K562 (cell line): ENCODE results near the gene SFN. TPM values are rescaled to one million over a fixed set of nuclear protein-coding genes. Genes with fewer than 3 reads are reported as not detected.
A peak's percentile ranks its signal among the peaks of the same experiment; 100 is the strongest.

ENCODE experiments used
- BHLHE40 ChIP-seq: IDR thresholded peaks from 2 replicates; pipeline ENCODE4 v1.6.1; 2011; ENCODE audit warnings: low read length, improper control_type of control experiment
- CAMTA2 ChIP-seq: fragments of 250-450 bp; sonication (Bioruptor Pico); conservative IDR thresholded peaks from 2 replicates; pipeline ENCODE4 v1.5.1; 2022
- DMBX1 ChIP-seq: fragments of 250-450 bp; sonication (Bioruptor Pico); IDR thresholded peaks from 2 replicates; pipeline ENCODE4 v1.8.0; 2022; ENCODE audit warnings: inconsistent platforms, mild to moderate bottlenecking, moderate library complexity, borderline replicate concordance
- EP300 ChIP-seq: IDR thresholded peaks from 2 replicates; pipeline ENCODE4 v1.6.1; 2012; ENCODE audit warnings: low read length, improper control_type of control experiment
- FOXP1 ChIP-seq: sonication (generic); formaldehyde crosslinking; IDR thresholded peaks from 2 replicates; pipeline ENCODE4 v1.8.0; 2022; ENCODE audit warnings: mild to moderate bottlenecking, missing genetic modification reagents
- GTF2E2 ChIP-seq: fragments of 200-800 bp; sonication (Bioruptor generic); IDR thresholded peaks from 2 replicates; pipeline ENCODE4 v1.6.1; 2016; ENCODE audit warnings: missing genetic modification characterization, missing compliant biosample characterization
- HDAC1 ChIP-seq, 2 experiments: fragments of 450-650 bp; IDR thresholded peaks; 2 replicates each; pipeline ENCODE4 v1.6.1; 2016 to 2017; ENCODE audit warnings: inconsistent platforms in 1 of 2, mild to moderate bottlenecking in 1 of 2, moderate library complexity in 1 of 2
- HDGF ChIP-seq: fragments of 450-650 bp; IDR thresholded peaks from 2 replicates; pipeline ENCODE4 v1.6.1; 2016
- MYBL2 ChIP-seq, 2 experiments: fragments of 450-650 bp in 1 of 2; sonication (generic) in 1 of 2; formaldehyde crosslinking in 1 of 2; IDR thresholded peaks; 2 replicates each; pipeline versions ENCODE4 v1.6.1 to v1.8.1; 2017 to 2022; ENCODE audit warnings: borderline replicate concordance in 1 of 2, inconsistent platforms in 1 of 2, low read depth in 1 of 2, mild to moderate bottlenecking in 1 of 2, missing genetic modification reagents in 1 of 2, moderate library complexity in 1 of 2
- NFXL1 ChIP-seq: fragments of 450-650 bp; formaldehyde crosslinking; IDR thresholded peaks from 2 replicates; pipeline ENCODE4 v1.4.0; 2021; ENCODE audit warnings: mild to moderate bottlenecking
- NONO ChIP-seq, 2 experiments: fragments of 200-400 bp in 1 of 2; fragments of 450-650 bp in 1 of 2; formaldehyde crosslinking in 1 of 2; IDR thresholded peaks; 2 replicates each; pipeline ENCODE4 v1.6.1; 2017; ENCODE audit warnings: low read depth in 2 of 2, mild to moderate bottlenecking in 2 of 2, moderate library complexity in 2 of 2, low read length in 1 of 2
- RBM25 ChIP-seq: fragments of 200-400 bp; formaldehyde crosslinking; IDR thresholded peaks from 2 replicates; pipeline ENCODE4 v1.6.1; 2018; ENCODE audit warnings: low read length, low read depth, moderate library complexity; ENCODE audit not compliant: severe bottlenecking
- SAP30 ChIP-seq: fragments of 200-600 bp; sonication (generic); IDR thresholded peaks from 2 replicates; pipeline ENCODE4 v1.6.1; 2012; ENCODE audit warnings: borderline replicate concordance, low read depth, mild to moderate bottlenecking, moderate library complexity, low read length, control low read depth, inconsistent platforms; ENCODE audit not compliant: insufficient read depth, poor library complexity, severe bottlenecking
- SIN3B ChIP-seq: fragments of 450-650 bp; IDR thresholded peaks from 2 replicates; pipeline ENCODE4 v1.6.1; 2017; ENCODE audit warnings: low read depth, mild to moderate bottlenecking, moderate library complexity
- SMARCC2 ChIP-seq: fragments of 450-650 bp; IDR thresholded peaks from 2 replicates; pipeline ENCODE4 v1.6.1; 2017; ENCODE audit warnings: antibody characterized with exemption, moderate library complexity, mild to moderate bottlenecking, low read depth
- SNIP1 ChIP-seq: fragments of 450-650 bp; IDR thresholded peaks from 2 replicates; pipeline ENCODE4 v1.7.1; 2017; ENCODE audit warnings: low read depth, mild to moderate bottlenecking
- SRF ChIP-seq, 2 experiments: fragments of 250-450, 450-650 bp in 1 of 2; sonication (Bioruptor Pico) in 1 of 2; sonication (generic) in 1 of 2; formaldehyde crosslinking; IDR thresholded peaks; 2 replicates each; pipeline versions ENCODE4 v1.5.0 to v1.5.1; 2020 to 2022; ENCODE audit warnings: mild to moderate bottlenecking in 1 of 2, missing genetic modification reagents in 1 of 2
- ZBTB9 ChIP-seq: fragments of 450-650 bp; formaldehyde crosslinking; IDR thresholded peaks from 2 replicates; pipeline ENCODE4 v1.4.0; 2020; ENCODE audit warnings: mild to moderate bottlenecking, moderate library complexity
- ZFP1 ChIP-seq: fragments of 450-650 bp; formaldehyde crosslinking; IDR thresholded peaks from 2 replicates; pipeline ENCODE4 v1.4.0; 2020; ENCODE audit warnings: mild to moderate bottlenecking, mixed read lengths
- ZFX ChIP-seq: sonication (generic); formaldehyde crosslinking; IDR thresholded peaks from 2 replicates; pipeline ENCODE4 v1.8.0; 2022; ENCODE audit warnings: mild to moderate bottlenecking, missing genetic modification reagents, moderate library complexity
- ZNF143 ChIP-seq: sonication (generic); formaldehyde crosslinking; IDR thresholded peaks from 2 replicates; pipeline ENCODE4 v1.9.0; 2022; ENCODE audit warnings: mild to moderate bottlenecking, missing genetic modification reagents
- ZNF551 ChIP-seq: fragments of 250-450 bp; sonication (Bioruptor Pico); IDR thresholded peaks from 2 replicates; pipeline ENCODE4 v1.5.0; 2021; ENCODE audit warnings: mild to moderate bottlenecking, moderate library complexity
- ZNF699 ChIP-seq: fragments of 250-450 bp; sonication (Bioruptor Pico); IDR thresholded peaks from 2 replicates; pipeline ENCODE4 v1.8.0; 2021; ENCODE audit warnings: mild to moderate bottlenecking, moderate library complexity; ENCODE audit not compliant: insufficient replicate concordance
- polyA plus RNA-seq, 8 experiments: library from polyadenylated mRNA; depleted of rRNA in 4 of 8; stranded (reverse) in 5 of 8; unstranded in 3 of 8; fragments of >200 nt; fragmentation: Nextera tagmentation in 2 of 8; fragmentation: Illumina TruSeq in 1 of 8; extraction: Ambion mirVana in 2 of 8; extraction: Trizol in 1 of 8; gene quantifications; 2 replicates each; pipeline versions ENCODE4 v1.2.1 to v1.2.3, GENCODE V29; 2011 to 2014; ENCODE audit warnings: inconsistent platforms in 1 of 8, missing spikeins in 1 of 8
- total RNA-seq, 7 experiments: library from RNA; depleted of rRNA in 6 of 7; stranded (reverse); fragments of >200 nt in 6 of 7; fragmentation: Illumina TruSeq in 2 of 7; extraction: Trizol in 2 of 7; gene quantifications; 2 replicates each; pipeline versions ENCODE4 v1.2.1 to v1.2.3, GENCODE V29; 2011 to 2021; ENCODE audit warnings: low replicate concordance in 1 of 7
- TF ChIP-seq, protein P1 (sequence below): fragments of 250-450 bp; sonication (Bioruptor Pico); IDR thresholded peaks from 2 replicates; pipeline ENCODE4 v1.5.0; 2021; ENCODE audit warnings: mild to moderate bottlenecking, borderline replicate concordance

SFN gene
- total and polyA plus RNA-seq, 9 of the 15 experiments (the other 6 are each of a cell fraction or from before 2014, with no cell fraction given), result 0.10 to 3.8 (median 2.0) TPM

DNA sequence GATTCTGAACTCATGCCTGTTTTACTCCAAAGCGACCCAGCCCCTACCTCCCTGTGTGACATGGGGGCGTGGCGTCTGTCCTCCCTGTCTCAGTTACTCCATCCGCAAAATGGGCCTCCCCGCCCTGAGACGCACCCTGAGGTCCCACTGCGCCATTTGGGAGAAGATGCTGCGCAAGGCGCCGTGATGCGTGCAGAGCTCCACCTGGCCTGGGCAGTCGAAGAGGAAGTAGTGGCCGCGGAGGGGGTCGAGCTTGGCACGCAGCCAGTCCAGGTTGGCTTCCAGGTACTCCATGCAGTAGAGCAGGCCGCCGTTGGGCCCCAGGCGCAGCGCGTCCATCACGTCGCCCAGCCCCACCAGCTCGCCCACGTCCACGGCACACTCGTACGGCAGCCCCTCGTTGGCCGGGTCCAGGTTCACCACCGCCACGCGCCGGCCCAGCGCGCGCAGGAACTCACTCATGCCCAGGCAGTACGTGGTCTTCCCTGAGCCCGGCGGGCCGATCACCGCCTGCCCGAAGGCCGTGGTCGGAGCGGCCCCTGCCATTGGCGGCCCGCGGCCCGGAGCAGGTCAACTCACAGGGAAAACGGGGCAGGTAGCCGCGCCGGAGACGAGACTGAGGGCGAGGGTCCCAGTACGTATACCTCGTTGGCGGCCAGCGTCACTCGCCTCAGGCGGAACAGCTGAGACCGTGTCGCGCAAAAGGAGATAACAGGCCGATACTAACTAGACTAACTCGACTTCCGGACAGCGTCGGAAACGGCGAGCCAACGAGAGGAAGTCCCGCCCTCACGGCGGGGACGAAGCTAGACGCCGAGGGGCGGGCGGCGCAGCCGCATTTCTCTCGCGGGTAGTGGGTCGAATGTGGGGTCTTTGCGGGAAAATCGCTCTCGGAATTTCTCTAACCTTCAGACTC lies 26.9 kb downstream of the SFN start, which contains the start of gene GPN2 (continued):
- TF ChIP-seq ZNF699 (no peak), SRF (CRISPR knock-in tag; IDR thresholded peaks at IDR 0.05) (peak in 1 of 2 experiments; percentile 20; a peak in 1 of 4 replicates), EP300 (no peak; the same call in 1 of the 2 replicates), MYBL2 (IDR thresholded peaks at IDR 0.05; ENCODE audit: low read depth) (no peak), MYBL2 (CRISPR knock-in tag; IDR thresholded peaks at IDR 0.05; ENCODE audit: borderline replicate concordance) (peak; percentile 85; the same call in 1 of the 2 replicates), FOXP1 (CRISPR knock-in tag) (peak; percentile 75; the same call in 1 of the 2 replicates), ZNF143 (0 out of 2 replicates have a peak, but pooled peaks have one; percentile 51), CAMTA2 (CRISPR knock-in tag) (0 out of 2 replicates have a peak, but pooled peaks have one; percentile 63), BHLHE40 (peak; percentile 47; the same call in 1 of the 2 replicates), SIN3B (no peak; the same call in 1 of the 2 replicates), ZFX (CRISPR knock-in tag) (peak; percentile 94), SNIP1 (no peak), ZBTB9 (CRISPR knock-in tag) (peak; percentile 76; the same call in 1 of the 2 replicates), NONO (IDR thresholded peaks at IDR 0.05; ENCODE audit: low read depth in 2 of 2, low read length in 1 of 2) (peak in 1 of 2 experiments; percentile 87; a peak in 2 of 4 replicates), HDAC1 (IDR thresholded peaks at IDR 0.05) (peak in 1 of 2 experiments; percentile 96; a peak in 3 of 4 replicates), HDGF (no peak), DMBX1 (CRISPR knock-in tag) (no peak), NFXL1 (CRISPR knock-in tag) (no peak), GTF2E2 (tag) (peak; percentile 42; the same call in 1 of the 2 replicates), ZFP1 (CRISPR knock-in tag) (no peak), SMARCC2 (peak; percentile 39; the same call in 1 of the 2 replicates), ZNF551 (CRISPR knock-in tag) (no peak), SAP30 (peak; percentile 92), RBM25 (peak; percentile 31)
- TF ChIP-seq, protein P1, sequence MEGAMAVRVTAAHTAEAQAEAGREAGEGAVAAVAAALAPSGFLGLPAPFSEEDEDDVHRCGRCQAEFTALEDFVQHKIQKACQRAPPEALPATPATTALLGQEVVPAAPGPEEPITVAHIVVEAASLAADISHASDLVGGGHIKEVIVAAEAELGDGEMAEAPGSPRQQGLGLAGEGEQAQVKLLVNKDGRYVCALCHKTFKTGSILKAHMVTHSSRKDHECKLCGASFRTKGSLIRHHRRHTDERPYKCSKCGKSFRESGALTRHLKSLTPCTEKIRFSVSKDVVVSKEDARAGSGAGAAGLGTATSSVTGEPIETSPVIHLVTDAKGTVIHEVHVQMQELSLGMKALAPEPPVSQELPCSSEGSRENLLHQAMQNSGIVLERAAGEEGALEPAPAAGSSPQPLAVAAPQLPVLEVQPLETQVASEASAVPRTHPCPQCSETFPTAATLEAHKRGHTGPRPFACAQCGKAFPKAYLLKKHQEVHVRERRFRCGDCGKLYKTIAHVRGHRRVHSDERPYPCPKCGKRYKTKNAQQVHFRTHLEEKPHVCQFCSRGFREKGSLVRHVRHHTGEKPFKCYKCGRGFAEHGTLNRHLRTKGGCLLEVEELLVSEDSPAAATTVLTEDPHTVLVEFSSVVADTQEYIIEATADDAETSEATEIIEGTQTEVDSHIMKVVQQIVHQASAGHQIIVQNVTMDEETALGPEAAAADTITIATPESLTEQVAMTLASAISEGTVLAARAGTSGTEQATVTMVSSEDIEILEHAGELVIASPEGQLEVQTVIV, result no peak
